Dendritic cell treated with granulocyte-macrophage colony-stimulating factor and Interleukin-4, amounts not matched to agents 40 ng/mL and 50 ng/mL, for 4 days (primary cell): Measurements from ENCODE around the gene IVNS1ABP.
"Not testable (repeated sequence)": the region's sequence is repeated elsewhere in the genome, so short reads cannot be mapped to it uniquely, and the experiment has no call there.

Experiments
- H3K27ac Mint-ChIP-seq: one replicate; pipeline ENCODE4 v1.8.0; 2022; ENCODE audit warnings: mild to moderate bottlenecking, mixed read lengths
- H3K27me3 Mint-ChIP-seq: one replicate; pipeline ENCODE4 v1.8.0; 2022; ENCODE audit warnings: mild to moderate bottlenecking, mixed read lengths
- H3K36me3 Mint-ChIP-seq: one replicate; pipeline ENCODE4 v1.8.0; 2022; ENCODE audit warnings: low read depth, mixed read lengths
- H3K4me1 Mint-ChIP-seq: one replicate; pipeline ENCODE4 v1.8.0; 2022; ENCODE audit warnings: low read depth, mixed read lengths
- H3K4me3 Mint-ChIP-seq: one replicate; pipeline ENCODE4 v1.8.0; 2022; ENCODE audit warnings: mild to moderate bottlenecking, moderate library complexity, mixed read lengths
- H3K9me3 Mint-ChIP-seq: one replicate; pipeline ENCODE4 v1.8.0; 2022; ENCODE audit warnings: mixed read lengths
- intact Hi-C: fragments of 100-400 bp; cut with micrococcal nuclease; formaldehyde crosslinking; loops from one replicate; pipeline ENCODE4 v1.15.0; 2022

Gene IVNS1ABP

DNA sequence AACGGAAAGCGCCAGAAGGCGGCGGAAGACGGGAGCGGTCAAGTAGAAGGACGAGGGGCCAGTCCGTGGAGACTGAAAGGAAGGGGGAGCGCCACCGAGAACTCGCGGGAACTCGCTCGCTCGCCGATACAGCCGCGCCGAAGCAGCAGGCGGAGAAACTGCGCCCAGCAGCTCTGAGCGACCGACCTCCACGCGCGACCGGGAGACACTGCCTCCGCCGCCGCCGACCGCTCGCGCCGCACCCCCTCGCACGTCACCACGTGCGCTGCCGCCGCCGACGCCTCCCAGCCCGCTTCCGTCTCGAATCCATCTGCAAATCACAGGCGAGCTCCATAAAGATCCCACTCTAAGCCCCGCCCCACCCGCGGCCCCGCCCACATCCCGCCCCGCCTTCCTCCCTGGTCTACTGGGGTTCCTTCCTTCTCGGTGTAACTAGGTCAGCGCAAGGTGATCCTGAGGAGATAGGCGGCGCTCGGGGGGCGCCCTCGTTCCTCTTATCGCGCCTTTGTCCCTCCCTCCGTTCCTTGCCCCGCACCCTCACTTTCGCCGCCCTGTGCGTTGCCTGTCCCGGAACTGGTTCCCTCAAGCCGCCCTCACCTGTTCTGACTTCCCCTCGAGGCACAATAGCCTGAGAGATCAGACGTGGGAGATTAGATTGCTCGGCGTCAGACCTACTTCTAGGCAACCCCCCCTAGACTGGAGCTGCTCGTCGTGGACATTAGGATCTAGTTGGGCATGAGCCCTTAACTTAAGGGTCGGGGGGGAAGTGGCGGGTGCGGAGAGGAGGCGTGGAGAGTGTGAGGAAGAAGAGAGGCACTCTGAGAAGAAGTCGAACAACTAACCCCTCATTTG lies at the start of gene IVNS1ABP:
IVNS1ABP (minus strand) TSS at position 210 of the 852 bp plus-strand sequence. CDS start 7,750 bp downstream, outside the sequence.
- intact Hi-C loops: loop anchor here (1.0 to 5.0 kb wide), 6 partner anchors 22 to 167 kb away; partner anchors contain the start of genes SWT1 and TRMT1L

DNA sequence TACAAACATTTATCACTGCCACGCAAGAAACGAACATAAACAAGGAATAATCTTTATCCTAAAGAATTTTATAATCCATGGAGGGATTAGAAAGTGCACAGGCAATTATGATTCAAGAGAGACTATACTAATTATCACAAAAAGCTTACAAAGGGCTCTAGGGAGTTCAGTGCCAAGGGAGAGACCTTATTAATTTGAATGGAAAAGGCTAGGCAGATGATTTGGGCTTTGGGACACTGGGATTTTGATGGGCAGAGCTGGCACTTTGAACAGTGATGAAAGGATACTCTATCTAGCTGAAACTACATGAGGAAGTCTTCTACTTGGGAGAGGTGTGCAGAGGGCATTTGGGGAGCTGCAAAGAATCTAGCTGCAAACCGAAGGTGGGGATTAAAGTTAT lies 48.9 kb upstream of the IVNS1ABP start:
- H3K4me1 Mint-ChIP-seq: peaks cover 21% of the 10 kb centered on the region
- H3K27ac Mint-ChIP-seq: no peak overlapping the region
- H3K36me3 Mint-ChIP-seq: peaks cover 25% of the 10 kb centered on the region
- no peaks in the 10 kb centered on the region for H3K27me3 Mint-ChIP-seq
- intact Hi-C loops: no loop called here
- H3K9me3 Mint-ChIP-seq: peaks cover 31% of the 10 kb centered on the region
- no peak overlapping the region for H3K4me3 Mint-ChIP-seq

More for the DNA sequence above, at the start of gene IVNS1ABP:
- H3K4me3 Mint-ChIP-seq: peak within 1 kb of the TSS; percentile 99
- H3K4me1 Mint-ChIP-seq: peaks cover 34% of the 10 kb centered on the region
- H3K9me3 Mint-ChIP-seq: peaks cover 11% of the 10 kb centered on the region
- peak within 1 kb of the TSS; percentile 100 for H3K27ac Mint-ChIP-seq
- peaks cover 41% of the 10 kb centered on the region for H3K36me3 Mint-ChIP-seq
- no peaks in the 10 kb centered on the region for H3K27me3 Mint-ChIP-seq

DNA sequence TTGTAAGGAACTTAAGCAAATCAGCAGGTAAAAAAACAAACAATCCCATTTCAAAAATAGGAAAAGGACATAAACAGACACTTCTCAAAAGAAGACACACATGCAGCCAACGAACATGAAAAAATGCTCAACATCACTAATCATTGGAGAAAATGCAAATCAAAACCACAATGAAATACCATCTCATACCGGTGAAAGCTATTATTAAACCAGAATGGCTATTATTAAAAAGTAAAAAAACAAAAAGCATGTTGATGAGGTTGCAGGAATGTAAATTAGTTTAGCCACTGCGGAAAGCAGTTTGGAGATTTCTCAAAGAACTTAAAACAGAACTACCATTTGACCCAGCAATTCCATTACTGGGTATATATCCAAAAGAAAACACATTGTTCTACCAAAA lies 47.5 kb upstream of the IVNS1ABP start:
- H3K36me3 Mint-ChIP-seq: peaks cover 26% of the 10 kb centered on the region
- peaks cover 36% of the 10 kb centered on the region for H3K9me3 Mint-ChIP-seq
- H3K4me3 Mint-ChIP-seq, H3K27ac Mint-ChIP-seq, intact Hi-C loops, H3K27me3 Mint-ChIP-seq: not testable (repeated sequence)
- peaks cover 21% of the 10 kb centered on the region for H3K4me1 Mint-ChIP-seq

DNA sequence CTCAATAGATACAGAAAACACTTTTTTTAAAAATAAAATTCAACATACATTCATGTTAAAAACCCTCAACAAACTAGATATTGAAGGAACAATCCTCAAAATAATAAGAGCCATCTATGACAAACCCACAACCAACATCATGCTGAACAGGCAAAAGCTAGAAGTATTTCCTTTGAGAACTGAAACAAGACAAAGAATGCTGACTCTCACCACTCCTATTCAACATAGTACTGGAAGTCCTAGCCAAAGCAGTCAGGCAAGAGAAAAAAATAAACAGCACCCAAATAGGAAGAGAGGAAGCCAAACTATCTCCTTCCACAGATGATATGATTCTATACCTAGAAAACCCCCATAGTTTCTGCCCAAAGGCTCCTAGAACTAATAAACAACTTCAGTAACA lies 46.2 kb upstream of the IVNS1ABP start:
- no peaks in the 10 kb centered on the region for H3K27me3 Mint-ChIP-seq
- H3K36me3 Mint-ChIP-seq: peaks cover 26% of the 10 kb centered on the region
- no peak overlapping the region for H3K4me3 Mint-ChIP-seq
- intact Hi-C loops: no loop called here
- H3K27ac Mint-ChIP-seq: peak overlapping the region; percentile 50
- peaks cover 13% of the 10 kb centered on the region for H3K4me1 Mint-ChIP-seq
- H3K9me3 Mint-ChIP-seq: peaks cover 36% of the 10 kb centered on the region

DNA sequence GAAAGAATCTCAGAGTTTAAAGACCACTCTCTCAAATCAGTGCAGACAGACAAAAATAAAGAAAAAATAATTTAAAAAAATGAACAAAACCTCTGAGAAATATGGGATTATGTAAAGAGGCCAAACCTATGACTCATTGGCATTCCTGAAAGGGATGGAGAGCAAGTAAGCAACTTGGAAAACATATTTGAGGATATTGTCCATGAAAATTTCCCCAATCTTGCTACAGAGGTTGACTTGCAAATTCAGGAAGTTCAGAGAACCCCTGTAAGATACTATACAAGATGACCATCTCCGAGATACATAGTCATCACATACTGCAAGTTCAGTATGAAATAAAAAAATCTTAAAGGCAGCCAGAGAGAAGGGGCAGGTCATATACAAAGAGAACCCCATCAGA lies 43.7 kb upstream of the IVNS1ABP start:
- Mint-ChIP-seq H3K4me3 (no peak overlapping the region), H3K36me3 (peaks cover 26% of the 10 kb centered on the region), H3K27ac (no peak overlapping the region), H3K27me3 (no peaks in the 10 kb centered on the region), H3K9me3 (peaks cover 36% of the 10 kb centered on the region), H3K4me1 (peaks cover 8% of the 10 kb centered on the region)
- intact Hi-C loops: no loop called here

DNA sequence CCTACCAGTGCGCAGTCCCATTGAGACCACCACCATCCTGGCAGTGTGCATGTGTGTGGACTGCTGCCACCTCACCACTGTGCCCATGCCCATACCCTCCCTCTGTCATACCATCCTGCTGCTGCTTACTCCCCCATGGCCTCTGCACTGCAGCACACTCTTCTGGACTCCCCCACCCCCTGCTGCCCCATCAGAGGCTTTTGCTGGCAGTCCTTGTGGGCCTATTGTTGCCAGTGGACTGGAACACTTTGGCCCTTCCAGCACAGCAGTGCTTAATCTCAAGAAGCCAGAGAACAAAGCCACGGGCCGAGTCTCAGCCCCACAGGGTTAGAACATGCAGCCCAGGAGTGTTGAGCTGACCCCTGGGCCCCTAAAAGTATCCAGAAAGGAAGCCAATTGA lies 41.9 kb upstream of the IVNS1ABP start:
- no peak overlapping the region for H3K27ac Mint-ChIP-seq
- H3K36me3 Mint-ChIP-seq: peaks cover 26% of the 10 kb centered on the region
- peaks cover 34% of the 10 kb centered on the region for H3K9me3 Mint-ChIP-seq
- no peak overlapping the region for H3K4me3 Mint-ChIP-seq
- intact Hi-C loops: no loop called here
- peaks cover 5% of the 10 kb centered on the region for H3K4me1 Mint-ChIP-seq
- H3K27me3 Mint-ChIP-seq: no peaks in the 10 kb centered on the region

DNA sequence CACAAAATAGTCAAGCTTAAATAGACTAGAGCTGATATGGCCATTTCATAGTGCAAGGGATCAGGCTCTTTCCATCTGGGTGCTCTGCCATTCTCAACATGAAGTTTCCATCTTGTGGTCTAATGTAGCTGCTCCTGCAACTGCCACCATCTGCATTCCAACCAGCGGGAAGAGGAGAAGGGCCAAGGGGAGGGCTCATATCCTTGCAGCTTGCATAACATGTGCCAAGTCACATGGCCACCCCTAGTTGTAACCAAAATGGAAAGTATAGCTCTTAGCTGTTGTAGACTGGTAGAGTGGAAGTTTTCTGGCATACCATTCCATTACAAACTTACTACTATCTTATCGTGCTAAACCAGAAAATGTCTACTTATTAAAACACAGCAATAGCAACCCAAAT lies 38.9 kb upstream of the IVNS1ABP start:
- H3K4me1 Mint-ChIP-seq: peaks cover 5% of the 10 kb centered on the region
- H3K27me3 Mint-ChIP-seq: no peaks in the 10 kb centered on the region
- H3K9me3 Mint-ChIP-seq: peaks cover 5% of the 10 kb centered on the region
- H3K36me3 Mint-ChIP-seq: peaks cover under 1% of the 10 kb centered on the region
- intact Hi-C loops: no loop called here
- no peak overlapping the region for H3K4me3 Mint-ChIP-seq
- no peak overlapping the region for H3K27ac Mint-ChIP-seq

DNA sequence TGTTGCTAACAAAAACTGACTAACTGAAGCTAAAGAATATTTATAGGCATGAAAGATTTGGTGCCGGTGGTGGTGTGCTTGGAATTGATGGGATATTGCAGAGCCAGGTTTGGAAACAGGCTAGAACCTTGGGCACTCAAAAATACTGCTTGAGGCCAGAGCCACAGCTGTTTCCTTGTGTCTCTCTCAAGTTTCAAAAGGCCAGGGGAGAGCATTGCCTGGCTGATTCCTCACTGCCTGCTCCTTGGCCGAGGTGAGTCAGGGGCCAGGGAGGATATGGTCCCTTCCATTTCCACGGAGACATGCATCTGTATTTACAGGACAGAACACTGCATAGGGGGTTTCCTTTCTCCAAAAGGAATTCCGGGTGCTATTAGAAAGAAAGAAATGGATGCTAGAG lies 36.1 kb upstream of the IVNS1ABP start:
- H3K36me3 Mint-ChIP-seq: no peaks in the 10 kb centered on the region
- no peak overlapping the region for H3K4me3 Mint-ChIP-seq
- intact Hi-C loops: no loop called here
- H3K27ac Mint-ChIP-seq: no peak overlapping the region
- H3K27me3 Mint-ChIP-seq: no peaks in the 10 kb centered on the region
- H3K4me1 Mint-ChIP-seq: peaks cover 13% of the 10 kb centered on the region
- no peaks in the 10 kb centered on the region for H3K9me3 Mint-ChIP-seq

DNA sequence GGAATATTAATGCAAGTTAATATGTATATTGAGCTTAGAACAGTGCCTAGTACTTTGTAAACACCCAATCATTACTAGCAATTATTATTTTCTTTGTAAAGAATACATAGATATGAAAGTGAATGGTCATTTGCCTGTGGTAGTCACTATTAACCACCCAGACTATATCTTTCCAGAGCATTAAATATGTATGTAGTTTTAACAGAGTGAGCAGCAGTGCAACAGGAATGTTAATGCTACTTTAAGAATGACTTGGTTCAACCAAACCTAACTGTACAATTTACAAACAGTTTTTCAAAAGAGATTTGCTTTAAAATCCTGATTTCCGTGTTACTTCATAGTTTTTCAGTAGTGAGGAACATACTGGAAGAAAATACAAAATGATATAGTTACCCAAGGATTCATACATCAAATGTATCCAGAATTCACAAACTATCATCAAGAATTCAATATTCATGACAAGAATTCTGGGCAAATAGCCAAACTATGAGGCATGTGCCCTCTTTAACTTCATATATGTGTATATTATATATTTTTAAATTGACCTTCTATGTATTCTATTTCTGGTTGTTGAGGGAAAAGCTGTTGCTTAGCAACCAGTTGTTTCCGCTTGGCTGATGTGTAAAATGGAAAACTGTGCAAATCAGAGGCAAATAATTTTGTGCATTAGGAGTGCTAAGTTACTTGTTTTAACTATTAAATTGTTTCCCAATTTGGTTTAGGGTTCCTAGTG lies 34.9 kb upstream of the IVNS1ABP start:
- Mint-ChIP-seq H3K4me3 (no peak overlapping the region), H3K4me1 (peaks cover 13% of the 10 kb centered on the region), H3K27ac (no peak overlapping the region), H3K36me3 (no peaks in the 10 kb centered on the region), H3K9me3 (no peaks in the 10 kb centered on the region), H3K27me3 (no peaks in the 10 kb centered on the region)
- intact Hi-C loops: no loop called here

DNA sequence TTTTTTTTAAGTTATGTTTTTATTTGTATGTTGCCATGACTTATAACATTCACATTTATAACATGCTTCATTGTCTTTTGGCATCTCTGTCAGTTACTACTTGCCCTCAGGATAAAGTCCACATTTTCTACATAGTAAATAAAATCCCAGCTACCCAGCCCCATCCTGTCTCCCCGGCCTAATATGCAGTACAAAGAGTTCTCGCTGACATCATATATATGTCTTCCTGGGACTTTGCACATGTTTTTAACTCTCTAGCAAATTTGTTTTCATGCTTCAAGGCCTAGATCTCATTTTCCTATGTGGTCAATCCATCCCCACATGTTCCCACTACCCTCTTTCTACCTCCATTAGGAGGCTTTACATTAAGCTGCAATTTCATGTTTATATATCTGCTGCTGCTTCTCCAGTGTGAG lies 33.0 kb upstream of the IVNS1ABP start:
- Mint-ChIP-seq H3K27me3 (no peaks in the 10 kb centered on the region), H3K4me1 (peaks cover 20% of the 10 kb centered on the region), H3K36me3 (peaks cover 5% of the 10 kb centered on the region), H3K27ac (peak overlapping the region; percentile 34), H3K4me3 (no peak overlapping the region), H3K9me3 (no peaks in the 10 kb centered on the region)
- intact Hi-C loops: no loop called here

DNA sequence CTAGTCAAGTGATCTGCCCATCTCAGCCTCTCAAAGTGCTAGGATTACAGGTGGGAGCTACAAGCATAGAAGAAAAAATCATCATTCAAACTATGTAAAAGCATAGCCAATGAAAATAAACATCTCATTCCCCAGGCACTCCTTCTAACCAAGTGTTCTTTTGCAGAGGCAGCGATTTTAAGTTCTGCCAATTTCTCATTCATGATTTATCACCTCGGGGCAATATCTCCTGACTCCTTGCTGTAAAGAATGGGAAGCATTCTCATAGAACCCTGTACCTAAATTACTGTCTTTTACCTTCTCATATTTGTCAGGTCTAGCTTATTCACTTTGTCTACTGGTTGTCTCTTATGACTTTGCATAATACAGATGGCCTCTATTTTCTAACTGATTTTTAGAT lies 32.5 kb upstream of the IVNS1ABP start:
- peaks cover 25% of the 10 kb centered on the region for H3K4me1 Mint-ChIP-seq
- no peaks in the 10 kb centered on the region for H3K9me3 Mint-ChIP-seq
- intact Hi-C loops: no loop called here
- H3K27ac Mint-ChIP-seq: peak overlapping the region; percentile 75
- H3K27me3 Mint-ChIP-seq: no peaks in the 10 kb centered on the region
- no peak overlapping the region for H3K4me3 Mint-ChIP-seq
- peaks cover 6% of the 10 kb centered on the region for H3K36me3 Mint-ChIP-seq

DNA sequence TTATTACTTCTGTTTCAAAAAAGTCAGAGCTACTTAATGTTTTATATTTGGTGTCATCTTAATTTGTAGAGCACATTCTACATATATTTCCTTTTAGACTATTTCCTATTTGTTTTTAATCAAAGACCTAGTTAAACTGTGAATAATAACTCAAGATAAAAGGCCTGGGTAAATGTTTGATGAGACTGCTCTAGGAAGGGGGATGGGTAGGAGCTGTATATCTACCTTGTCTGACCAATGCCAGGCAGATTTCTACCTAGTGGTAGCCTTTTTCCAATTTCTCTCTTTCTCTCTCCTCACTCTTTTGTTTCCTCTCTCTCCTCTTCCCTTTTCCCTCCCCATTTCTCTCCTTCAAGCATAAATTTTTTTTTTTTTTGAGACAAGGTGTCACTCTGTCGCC lies 31.9 kb upstream of the IVNS1ABP start:
- no peak overlapping the region for H3K4me3 Mint-ChIP-seq
- intact Hi-C loops: no loop called here
- peaks cover 6% of the 10 kb centered on the region for H3K36me3 Mint-ChIP-seq
- H3K27ac Mint-ChIP-seq: peak overlapping the region; percentile 75
- peaks cover 30% of the 10 kb centered on the region for H3K4me1 Mint-ChIP-seq
- no peaks in the 10 kb centered on the region for H3K9me3 Mint-ChIP-seq
- no peaks in the 10 kb centered on the region for H3K27me3 Mint-ChIP-seq

DNA sequence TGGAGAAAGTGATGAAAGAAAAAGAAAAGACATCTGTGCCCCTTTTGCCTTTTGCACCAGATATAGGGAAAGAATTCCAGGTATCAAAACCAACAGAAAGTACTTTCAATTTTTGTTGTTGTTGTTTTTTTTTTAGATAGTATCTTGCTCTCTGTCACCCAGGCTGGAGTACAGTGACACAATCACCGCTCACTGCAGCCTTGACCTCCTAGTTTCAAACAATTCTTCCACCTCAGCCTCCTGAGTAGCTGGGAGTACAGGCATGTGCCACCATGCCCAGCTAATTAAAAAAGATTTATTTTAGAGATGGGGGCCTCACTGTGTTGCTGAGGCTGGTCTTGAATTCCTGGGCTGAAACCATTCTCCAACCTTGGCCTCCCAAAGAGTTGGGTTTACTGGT lies 31.3 kb upstream of the IVNS1ABP start:
- Mint-ChIP-seq H3K4me1 (peaks cover 34% of the 10 kb centered on the region), H3K27me3 (no peaks in the 10 kb centered on the region)
- intact Hi-C loops: no loop called here

More for the DNA sequence above, 31.3 kb upstream of the IVNS1ABP start:
- Mint-ChIP-seq H3K27ac (no peak overlapping the region), H3K36me3 (peaks cover 6% of the 10 kb centered on the region), H3K4me3 (no peak overlapping the region), H3K9me3 (no peaks in the 10 kb centered on the region)
